Activated naive CD8-positive, alpha-beta T cell (primary cell): Measurements from ENCODE around the gene VWA8.

ENCODE experiments used
- H3K27ac Mint-ChIP-seq: one replicate; pipeline ENCODE4 v1.8.0; 2021; ENCODE audit warnings: mixed read lengths
- H3K27me3 Mint-ChIP-seq: one replicate; pipeline ENCODE4 v1.8.0; 2021; ENCODE audit warnings: mixed read lengths
- H3K36me3 Mint-ChIP-seq: one replicate; pipeline ENCODE4 v1.8.0; 2021; ENCODE audit warnings: mixed read lengths
- H3K4me1 Mint-ChIP-seq: one replicate; pipeline ENCODE4 v1.8.0; 2021; ENCODE audit warnings: low read depth, mixed read lengths
- H3K4me3 Mint-ChIP-seq: one replicate; pipeline ENCODE4 v1.8.0; 2021; ENCODE audit warnings: mild to moderate bottlenecking, mixed read lengths
- H3K9me3 Mint-ChIP-seq: one replicate; pipeline ENCODE4 v1.8.0; 2021; ENCODE audit warnings: low read depth, mixed read lengths

The VWA8 gene

GRCh38 chr13:41945926-41946325 is 15.0 kb downstream of the VWA8 start:
- Mint-ChIP-seq H3K9me3 (peaks cover 15% of the 10 kb centered on the region), H3K36me3 (peaks cover 43% of the 10 kb centered on the region), H3K27me3 (no peaks in the 10 kb centered on the region), H3K4me1 (peaks cover 10% of the 10 kb centered on the region), H3K27ac (peak overlapping the region; percentile 6), H3K4me3 (no peak overlapping the region)

GRCh38 chr13:41944635-41945397 is 16.1 kb downstream of the VWA8 start:
- peaks cover 19% of the 10 kb centered on the region for H3K4me1 Mint-ChIP-seq
- H3K9me3 Mint-ChIP-seq: peaks cover 15% of the 10 kb centered on the region
- H3K27me3 Mint-ChIP-seq: no peaks in the 10 kb centered on the region
- peaks cover 45% of the 10 kb centered on the region for H3K36me3 Mint-ChIP-seq
- no peak overlapping the region for H3K4me3 Mint-ChIP-seq
- H3K27ac Mint-ChIP-seq: no peak overlapping the region

GRCh38 chr13:41944229-41944628 is 16.7 kb downstream of the VWA8 start:
- no peaks in the 10 kb centered on the region for H3K27me3 Mint-ChIP-seq
- no peak overlapping the region for H3K27ac Mint-ChIP-seq
- peaks cover 15% of the 10 kb centered on the region for H3K9me3 Mint-ChIP-seq
- H3K4me3 Mint-ChIP-seq: no peak overlapping the region
- H3K36me3 Mint-ChIP-seq: peaks cover 45% of the 10 kb centered on the region
- H3K4me1 Mint-ChIP-seq: peaks cover 21% of the 10 kb centered on the region

GRCh38 chr13:41942462-41943094 is 18.3 kb downstream of the VWA8 start:
- no peak overlapping the region for H3K4me3 Mint-ChIP-seq
- peaks cover 35% of the 10 kb centered on the region for H3K36me3 Mint-ChIP-seq
- H3K27me3 Mint-ChIP-seq: no peaks in the 10 kb centered on the region
- H3K4me1 Mint-ChIP-seq: peaks cover 26% of the 10 kb centered on the region
- H3K9me3 Mint-ChIP-seq: peaks cover 15% of the 10 kb centered on the region
- no peak overlapping the region for H3K27ac Mint-ChIP-seq

- H3K4me3 Mint-ChIP-seq: no peak overlapping the region
- H3K27ac Mint-ChIP-seq: no peak overlapping the region
- H3K27me3 Mint-ChIP-seq: no peaks in the 10 kb centered on the region
- peaks cover 11% of the 10 kb centered on the region for H3K9me3 Mint-ChIP-seq
- H3K36me3 Mint-ChIP-seq: peaks cover 26% of the 10 kb centered on the region
- peaks cover 28% of the 10 kb centered on the region for H3K4me1 Mint-ChIP-seq
Observed at GRCh38 chr13:41941174-41941573, 19.7 kb downstream of the VWA8 start.

- Mint-ChIP-seq H3K4me1 (peaks cover 31% of the 10 kb centered on the region), H3K36me3 (peaks cover 10% of the 10 kb centered on the region)
Observed at GRCh38 chr13:41939398-41939797, 21.5 kb downstream of the VWA8 start.

GRCh38 chr13:41938918-41939317 is 22.0 kb downstream of the VWA8 start:
- Mint-ChIP-seq H3K4me3 (no peak overlapping the region), H3K27me3 (no peaks in the 10 kb centered on the region), H3K4me1 (peaks cover 31% of the 10 kb centered on the region), H3K9me3 (no peaks in the 10 kb centered on the region), H3K36me3 (peaks cover 13% of the 10 kb centered on the region), H3K27ac (no peak overlapping the region)

More at GRCh38 chr13:41939398-41939797, 21.5 kb downstream of the VWA8 start:
- no peak overlapping the region for H3K27ac Mint-ChIP-seq
- no peaks in the 10 kb centered on the region for H3K27me3 Mint-ChIP-seq
- H3K4me3 Mint-ChIP-seq: no peak overlapping the region
- no peaks in the 10 kb centered on the region for H3K9me3 Mint-ChIP-seq

- no peak overlapping the region for H3K27ac Mint-ChIP-seq
- peaks cover 39% of the 10 kb centered on the region for H3K4me1 Mint-ChIP-seq
- H3K36me3 Mint-ChIP-seq: peaks cover 18% of the 10 kb centered on the region
- H3K4me3 Mint-ChIP-seq: no peak overlapping the region
- H3K9me3 Mint-ChIP-seq: no peaks in the 10 kb centered on the region
- H3K27me3 Mint-ChIP-seq: no peaks in the 10 kb centered on the region
Observed at GRCh38 chr13:41937388-41937787, 23.5 kb downstream of the VWA8 start.

- Mint-ChIP-seq H3K9me3 (no peaks in the 10 kb centered on the region), H3K27ac (no peak overlapping the region), H3K27me3 (no peaks in the 10 kb centered on the region), H3K4me3 (no peak overlapping the region), H3K4me1 (peaks cover 45% of the 10 kb centered on the region), H3K36me3 (peaks cover 18% of the 10 kb centered on the region)
Observed at GRCh38 chr13:41935501-41935900, 25.4 kb downstream of the VWA8 start.

GRCh38 chr13:41934994-41935393 is 25.9 kb downstream of the VWA8 start:
- no peak overlapping the region for H3K4me3 Mint-ChIP-seq
- H3K27me3 Mint-ChIP-seq: no peaks in the 10 kb centered on the region
- peaks cover 20% of the 10 kb centered on the region for H3K36me3 Mint-ChIP-seq
- peaks cover 46% of the 10 kb centered on the region for H3K4me1 Mint-ChIP-seq
- no peaks in the 10 kb centered on the region for H3K9me3 Mint-ChIP-seq
- H3K27ac Mint-ChIP-seq: no peak overlapping the region

GRCh38 chr13:41934120-41934519 is 26.8 kb downstream of the VWA8 start:
- peaks cover 49% of the 10 kb centered on the region for H3K4me1 Mint-ChIP-seq
- H3K27me3 Mint-ChIP-seq: no peaks in the 10 kb centered on the region
- no peaks in the 10 kb centered on the region for H3K9me3 Mint-ChIP-seq
- peaks cover 22% of the 10 kb centered on the region for H3K36me3 Mint-ChIP-seq
- no peak overlapping the region for H3K27ac Mint-ChIP-seq
- H3K4me3 Mint-ChIP-seq: no peak overlapping the region

- peaks cover 28% of the 10 kb centered on the region for H3K36me3 Mint-ChIP-seq
- peak overlapping the region; percentile 95 for H3K27ac Mint-ChIP-seq
- peaks cover 64% of the 10 kb centered on the region for H3K4me1 Mint-ChIP-seq
Observed at GRCh38 chr13:41931337-41931736, 29.6 kb downstream of the VWA8 start.

GRCh38 chr13:41930154-41930553 is 30.8 kb downstream of the VWA8 start:
- peaks cover 60% of the 10 kb centered on the region for H3K4me1 Mint-ChIP-seq

More at GRCh38 chr13:41931337-41931736, 29.6 kb downstream of the VWA8 start:
- Mint-ChIP-seq H3K9me3 (peaks cover 4% of the 10 kb centered on the region), H3K27me3 (no peaks in the 10 kb centered on the region), H3K4me3 (peak overlapping the region; percentile 64)

GRCh38 chr13:41928323-41928722 is 32.6 kb downstream of the VWA8 start:
- H3K4me1 Mint-ChIP-seq: peaks cover 72% of the 10 kb centered on the region

More at GRCh38 chr13:41930154-41930553, 30.8 kb downstream of the VWA8 start:
- peak overlapping the region; percentile 36 for H3K4me3 Mint-ChIP-seq
- peaks cover 38% of the 10 kb centered on the region for H3K36me3 Mint-ChIP-seq
- no peaks in the 10 kb centered on the region for H3K27me3 Mint-ChIP-seq
- peaks cover 8% of the 10 kb centered on the region for H3K9me3 Mint-ChIP-seq
- H3K27ac Mint-ChIP-seq: peak overlapping the region; percentile 58

GRCh38 chr13:41925014-41925413 is 35.9 kb downstream of the VWA8 start:
- peak overlapping the region; percentile 86 for H3K27ac Mint-ChIP-seq
- peaks cover 52% of the 10 kb centered on the region for H3K36me3 Mint-ChIP-seq
- no peak overlapping the region for H3K4me3 Mint-ChIP-seq
- H3K4me1 Mint-ChIP-seq: peaks cover 67% of the 10 kb centered on the region
- peaks cover 22% of the 10 kb centered on the region for H3K9me3 Mint-ChIP-seq
- H3K27me3 Mint-ChIP-seq: no peaks in the 10 kb centered on the region

More at GRCh38 chr13:41928323-41928722, 32.6 kb downstream of the VWA8 start:
- Mint-ChIP-seq H3K4me3 (peak overlapping the region; percentile 83), H3K9me3 (peaks cover 22% of the 10 kb centered on the region), H3K27me3 (no peaks in the 10 kb centered on the region), H3K27ac (peak overlapping the region; percentile 97), H3K36me3 (peaks cover 45% of the 10 kb centered on the region)
